Germinal center (tissue), 1 donor: ENCODE data around the gene MAP1B.
A peak's percentile ranks its signal among the peaks of the same experiment; 100 is the strongest.
"Not testable (repeated sequence)": the region's sequence is repeated elsewhere in the genome, so short reads cannot be mapped to it uniquely, and the experiment has no call there.

ENCODE experiments used
- DNase-seq: peaks from one replicate; pipeline ENCODE4 v3.0.0; 2012; ENCODE audit warnings: mixed read lengths, low spot score

Gene MAP1B

DNA sequence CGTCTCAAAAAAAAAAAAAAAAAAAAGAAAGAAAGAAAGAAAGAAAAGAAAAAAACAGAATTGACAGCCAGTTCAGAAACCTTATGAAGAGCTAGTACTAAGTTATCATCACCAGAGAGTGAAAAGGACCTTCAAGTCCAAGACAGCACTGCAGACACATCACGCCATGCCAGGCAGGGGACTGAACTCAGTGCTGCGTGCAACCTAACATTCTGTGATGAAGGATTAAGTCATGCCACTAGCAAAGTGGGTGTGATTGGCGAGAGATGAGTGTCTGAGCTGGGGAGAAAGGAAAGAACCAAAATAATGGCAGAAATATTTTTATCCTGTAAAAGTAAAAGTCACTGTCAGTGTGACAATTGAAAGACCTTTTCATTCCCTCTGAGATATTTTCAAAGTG, 54.7 kb downstream of the MAP1B start:
- no peak for DNase-seq

GRCh38 chr5:72163349-72163983, 56.2 kb downstream of the MAP1B start:
- DNase-seq = no peak

- DNase-seq = no peak
Measured at GRCh38 chr5:72166070-72166979, 59.0 kb downstream of the MAP1B start.

- DNase-seq = no peak
Measured at GRCh38 chr5:72167257-72167656, 60.0 kb downstream of the MAP1B start.

GRCh38 chr5:72167804-72168203, 60.5 kb downstream of the MAP1B start:
- no peak for DNase-seq

GRCh38 chr5:72170101-72170500, 62.8 kb downstream of the MAP1B start:
- no peak for DNase-seq

GRCh38 chr5:72171181-72171580, 63.9 kb downstream of the MAP1B start:
- DNase-seq = not testable (repeated sequence)

- peak; percentile 39 for DNase-seq
Measured at GRCh38 chr5:72171667-72172066, 64.4 kb downstream of the MAP1B start.

- DNase-seq = no peak
Measured at GRCh38 chr5:72172786-72173185, 65.5 kb downstream of the MAP1B start.

- DNase-seq = no peak
Measured at GRCh38 chr5:72177538-72177937, 70.3 kb downstream of the MAP1B start.

DNA sequence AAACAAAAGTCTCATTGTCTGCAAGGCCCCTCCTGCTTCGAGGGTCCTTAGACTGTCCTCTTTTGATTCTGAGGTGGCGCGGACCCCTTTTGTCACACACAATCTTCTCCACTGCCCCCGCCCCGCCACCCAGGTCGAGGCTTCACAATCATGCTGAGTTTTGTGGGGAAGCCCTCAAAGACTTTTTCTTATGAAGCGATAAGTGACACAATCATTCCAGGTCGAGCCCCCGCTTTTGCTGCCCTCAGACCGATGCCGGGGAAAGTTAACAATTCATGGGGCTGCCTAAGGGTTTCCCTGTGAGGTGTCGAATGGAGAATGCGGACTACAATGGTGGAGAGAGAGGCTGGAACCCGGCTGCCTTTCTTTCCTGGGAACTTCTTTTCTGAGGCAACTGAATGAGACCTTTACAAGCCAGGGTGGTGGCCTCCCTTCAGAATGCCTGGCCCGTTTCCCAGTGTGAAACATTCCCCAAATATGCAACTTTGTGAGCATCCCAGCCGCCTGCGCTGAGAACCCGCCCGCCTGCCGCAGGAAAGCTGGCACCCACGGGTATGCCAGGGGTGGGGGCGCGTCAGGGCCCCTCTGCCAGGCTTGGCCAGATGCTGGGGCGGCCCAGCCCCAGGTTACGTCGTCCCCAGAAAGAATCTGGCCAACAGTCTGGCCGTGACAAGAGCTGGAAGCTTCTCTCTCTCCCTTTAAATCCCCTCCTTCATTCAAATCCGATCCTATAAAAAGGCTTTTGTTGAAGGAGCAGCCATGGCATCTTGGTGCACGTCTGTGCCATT, 71.9 kb downstream of the MAP1B start:
- DNase-seq = no peak

DNA sequence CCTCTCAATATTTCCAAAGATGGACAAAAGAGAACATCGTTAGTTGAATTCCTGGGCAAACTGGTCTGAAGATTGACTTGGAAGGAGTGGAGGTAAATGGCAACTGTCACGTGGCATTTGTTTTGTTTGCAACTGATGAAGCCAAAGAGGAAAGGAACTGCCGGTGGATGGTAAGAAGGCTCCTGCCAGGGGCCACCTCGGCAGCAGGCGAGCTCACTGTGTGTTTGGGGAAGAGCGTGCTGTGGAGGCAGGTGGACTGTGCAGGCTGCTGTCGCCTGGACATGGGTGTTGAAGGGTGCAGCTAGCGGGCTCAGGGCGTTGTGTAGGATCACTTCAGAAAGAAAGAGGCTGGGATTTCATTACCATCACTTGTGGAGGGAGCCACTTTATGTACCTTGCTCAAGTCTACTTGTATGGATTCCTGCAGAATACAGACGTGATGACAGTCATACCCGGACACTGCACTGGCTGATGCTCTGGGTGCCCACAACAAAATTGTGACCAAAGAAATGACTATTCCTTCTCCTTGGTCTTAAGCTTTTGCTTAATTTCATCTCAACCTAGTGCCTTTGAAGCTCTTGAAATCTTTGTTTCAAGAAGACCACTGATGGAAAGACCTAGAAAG, 72.7 kb downstream of the MAP1B start:
- DNase-seq = no peak

GRCh38 chr5:72180925-72181324, 73.7 kb downstream of the MAP1B start:
- no peak for DNase-seq

- no peak for DNase-seq
Measured at GRCh38 chr5:72182686-72183085, 75.4 kb downstream of the MAP1B start.

DNA sequence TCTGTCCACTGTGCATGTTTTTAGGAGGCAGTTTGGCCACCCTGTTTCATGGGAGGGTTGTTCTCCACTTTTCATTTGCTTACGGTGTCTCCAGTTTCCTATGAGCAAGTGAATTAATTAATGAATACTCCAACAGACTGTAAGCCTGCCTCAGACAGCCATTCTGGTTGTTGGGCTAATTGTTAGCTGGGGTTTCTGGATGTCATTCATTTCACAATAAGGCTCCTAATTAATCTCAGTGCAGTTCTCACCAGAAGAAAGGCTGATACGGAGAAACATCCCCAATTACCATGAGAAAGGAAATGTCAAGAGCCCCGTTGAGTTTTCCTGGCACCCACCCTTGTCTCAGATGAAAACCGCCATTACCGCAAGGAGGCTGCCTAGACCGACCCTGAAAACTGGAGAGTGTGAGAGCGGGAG, 75.8 kb downstream of the MAP1B start:
- DNase-seq = no peak

DNA sequence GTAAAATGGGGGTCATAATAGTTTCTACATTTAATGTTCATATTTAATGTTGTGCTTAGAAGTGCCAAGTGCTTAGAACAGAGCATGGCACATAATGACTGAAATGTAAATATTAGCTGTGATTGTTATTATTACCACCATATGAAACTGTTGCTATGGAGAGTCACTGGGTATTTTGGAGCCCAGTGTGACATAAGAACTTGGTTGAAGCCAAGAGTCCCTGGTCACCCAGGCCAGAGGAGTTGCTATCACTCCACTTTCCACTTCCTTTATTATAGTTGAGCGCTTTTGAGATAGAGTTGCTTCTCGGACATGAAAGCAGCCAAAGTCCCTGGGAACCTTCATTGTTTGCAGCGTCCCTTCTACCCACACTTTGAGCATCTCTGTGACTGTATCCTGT, 77.1 kb downstream of the MAP1B start:
- no peak for DNase-seq

- DNase-seq = no peak
Measured at GRCh38 chr5:72185496-72186329, 78.4 kb downstream of the MAP1B start.

DNA sequence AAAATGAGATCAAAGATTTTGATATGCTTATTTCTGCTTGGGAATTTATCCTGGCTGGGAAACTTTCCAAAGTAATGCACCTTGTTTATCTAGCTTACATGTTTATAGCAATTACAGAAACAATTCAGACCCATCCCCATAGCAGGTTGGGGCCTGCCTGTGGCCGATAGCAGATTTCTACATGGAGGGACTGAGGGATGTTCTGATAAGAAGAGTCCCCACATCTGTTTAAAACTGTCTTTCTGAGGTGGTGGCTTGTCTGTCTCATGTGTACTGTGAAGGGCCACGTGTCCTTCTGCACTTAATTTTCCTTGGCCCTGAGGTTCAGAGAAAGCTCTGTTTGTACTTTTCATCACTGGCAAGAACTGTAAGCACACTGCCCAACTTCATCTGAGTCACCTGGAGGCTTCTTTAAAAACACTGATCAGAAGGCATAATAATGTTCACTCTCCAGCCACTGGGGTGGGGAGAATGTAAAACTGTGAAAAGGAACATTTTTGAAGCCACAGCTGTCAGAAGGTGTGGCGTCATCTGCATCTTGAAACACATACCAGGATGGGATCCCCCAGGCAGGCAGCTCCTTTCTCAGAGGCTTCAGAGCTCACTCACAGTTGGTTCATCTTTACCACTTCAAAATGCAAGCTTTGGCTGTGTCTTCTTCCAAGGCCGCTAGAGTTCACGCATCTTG, 80.3 kb downstream of the MAP1B start:
- DNase-seq = no peak

GRCh38 chr5:72188166-72188565, 80.9 kb downstream of the MAP1B start:
- DNase-seq = no peak

GRCh38 chr5:72189146-72189545, 81.9 kb downstream of the MAP1B start:
- no peak for DNase-seq

DNA sequence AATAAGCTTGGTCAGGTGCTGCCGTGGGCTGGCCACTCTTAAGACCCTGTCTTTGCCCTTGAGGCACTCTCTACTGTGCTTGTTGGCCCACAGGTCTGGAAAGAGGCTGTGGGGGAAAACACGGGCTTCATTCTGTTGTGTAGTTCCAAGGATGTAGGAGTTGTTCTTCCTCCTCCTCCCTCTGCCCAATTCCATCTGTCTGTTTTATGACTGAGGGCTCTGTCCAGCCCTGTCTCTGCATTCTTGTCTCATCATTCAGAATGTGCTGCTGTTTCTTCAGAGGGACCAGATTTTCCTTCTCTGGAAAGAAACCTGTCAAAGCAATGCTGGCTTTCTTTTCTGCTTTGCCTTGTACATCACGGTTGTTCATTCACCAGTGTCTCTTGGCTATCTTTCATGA, 84.1 kb downstream of the MAP1B start:
- no peak for DNase-seq
